GM19467 (cell line): ENCODE measurements around the gene TEX19.

Experiments
- ATAC-seq: cut with Tn5 transposase; IDR thresholded peaks from one replicate; pipeline ENCODE4 v1.9.1; 2021; ENCODE audit warnings: mild to moderate bottlenecking, moderate library complexity; ENCODE audit not compliant: unreplicated experiment

The TEX19 gene

DNA sequence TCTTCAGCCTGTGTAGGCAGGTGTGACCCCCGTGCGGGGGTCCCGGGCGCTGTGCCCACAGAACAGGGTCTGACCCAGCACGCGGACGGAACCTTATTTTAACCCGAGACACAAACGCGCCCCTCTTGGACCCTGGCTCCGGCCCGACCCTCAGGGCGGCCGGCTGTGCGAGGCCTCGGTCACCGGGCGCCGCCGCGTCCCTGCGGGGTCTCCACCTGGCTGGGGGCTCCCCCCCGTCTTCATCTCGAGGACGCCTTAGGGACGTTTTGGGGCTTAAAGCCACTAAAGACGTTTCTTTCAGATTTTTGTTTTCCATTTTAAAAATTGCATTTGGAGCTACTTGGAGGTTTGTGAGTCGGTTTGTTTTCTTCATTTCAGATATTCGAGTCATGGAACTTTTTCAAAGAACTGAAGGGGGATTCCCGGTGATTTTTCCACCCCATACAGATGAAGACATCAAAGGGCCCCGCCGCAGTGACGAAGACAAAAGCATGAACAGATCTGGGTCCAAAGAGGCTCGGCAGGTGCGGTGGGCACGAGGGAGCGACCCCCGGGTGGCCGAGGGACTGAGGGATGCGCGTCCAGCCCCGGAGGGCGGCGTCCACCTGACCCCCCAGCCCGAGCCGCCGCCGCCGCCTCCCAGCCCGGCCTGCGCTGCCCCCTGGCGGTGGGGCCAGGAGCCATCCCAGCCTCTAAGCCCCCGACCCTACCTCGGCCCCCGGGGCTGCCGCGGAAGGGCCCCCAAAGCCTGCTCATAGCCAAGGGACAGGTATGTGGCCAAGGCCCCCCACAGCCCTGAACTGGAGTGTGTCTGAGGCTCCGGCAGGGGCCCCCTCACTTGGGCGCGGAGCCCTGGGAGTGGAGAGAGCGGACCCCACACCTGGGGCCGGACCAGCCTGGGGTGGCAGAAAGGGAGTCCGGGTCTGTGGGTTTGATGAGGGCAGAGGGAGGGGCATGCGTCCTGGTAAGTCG, 37.8 kb upstream of the TEX19 start:
- ATAC-seq, result no peak

DNA sequence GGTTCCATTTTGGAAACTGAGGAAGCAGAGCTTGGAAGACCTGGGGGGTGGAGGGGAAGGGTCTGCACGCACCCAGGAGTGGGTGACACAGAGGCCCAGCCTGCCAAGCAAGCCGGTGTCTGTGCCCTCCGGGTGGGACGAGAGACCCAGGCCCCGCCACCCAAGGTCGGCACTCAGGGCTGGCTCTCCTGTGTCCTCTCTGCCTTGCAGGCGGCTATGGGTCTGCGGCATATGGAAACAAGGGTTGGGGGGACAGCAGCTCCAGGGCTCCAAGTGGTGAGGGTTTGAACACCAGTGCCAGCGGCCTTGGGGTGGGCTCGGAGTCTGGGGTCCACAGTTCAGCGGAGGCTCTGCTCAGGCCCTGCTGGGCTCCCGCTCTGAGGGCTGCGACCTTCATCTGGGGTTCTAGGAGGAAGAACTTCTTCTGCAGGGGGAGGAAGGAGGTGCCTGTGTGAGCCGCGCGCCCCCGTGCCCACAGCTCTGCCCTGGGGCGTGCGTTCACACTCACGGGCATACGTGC, 37.0 kb upstream of the TEX19 start:
- no peak for ATAC-seq

DNA sequence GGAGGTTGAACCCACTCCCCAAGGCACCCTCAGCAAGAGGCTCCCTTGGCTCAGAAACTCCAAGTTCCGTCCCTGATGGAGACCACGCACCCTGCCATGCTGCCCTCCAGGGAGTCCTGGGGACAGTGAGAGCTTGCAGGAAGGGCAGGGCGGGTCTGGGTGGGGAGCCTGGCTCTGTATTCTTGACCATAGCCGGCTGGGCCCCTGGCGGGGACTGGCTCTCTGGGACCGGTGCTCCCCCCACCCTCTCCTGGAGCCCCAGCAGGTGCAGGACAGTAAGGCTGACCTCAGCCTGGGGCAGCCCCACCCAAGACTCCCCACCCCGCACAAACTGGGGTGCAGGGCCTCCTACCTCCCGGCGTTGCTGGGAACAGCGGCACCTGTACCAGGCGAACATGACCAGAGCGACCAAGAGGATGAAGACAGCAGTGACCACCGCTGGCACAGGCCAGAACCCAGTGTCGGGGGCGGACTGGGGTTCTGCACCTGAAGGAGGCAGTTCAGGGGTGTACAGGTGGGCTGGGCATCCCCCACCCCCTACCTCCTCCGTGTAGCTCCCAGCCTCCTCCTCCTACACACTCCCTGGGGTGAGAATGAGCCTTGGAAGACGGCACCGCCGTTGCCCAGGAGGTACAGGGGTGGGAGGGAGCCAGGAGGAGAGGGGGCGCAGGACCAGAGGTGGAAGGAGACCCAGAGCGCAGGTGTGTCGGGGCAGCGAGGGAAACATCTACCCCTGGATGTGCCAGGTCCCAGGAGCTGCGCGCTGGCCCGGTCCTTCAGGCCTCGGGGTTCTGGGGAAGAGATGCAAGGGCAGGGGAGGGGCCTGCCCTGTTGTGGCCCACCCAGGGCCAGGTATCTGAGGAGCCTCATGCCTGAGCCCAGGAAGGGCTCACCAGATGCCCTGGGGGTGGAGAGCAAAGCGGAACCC, 36.3 kb upstream of the TEX19 start:
- ATAC-seq, result no peak

DNA sequence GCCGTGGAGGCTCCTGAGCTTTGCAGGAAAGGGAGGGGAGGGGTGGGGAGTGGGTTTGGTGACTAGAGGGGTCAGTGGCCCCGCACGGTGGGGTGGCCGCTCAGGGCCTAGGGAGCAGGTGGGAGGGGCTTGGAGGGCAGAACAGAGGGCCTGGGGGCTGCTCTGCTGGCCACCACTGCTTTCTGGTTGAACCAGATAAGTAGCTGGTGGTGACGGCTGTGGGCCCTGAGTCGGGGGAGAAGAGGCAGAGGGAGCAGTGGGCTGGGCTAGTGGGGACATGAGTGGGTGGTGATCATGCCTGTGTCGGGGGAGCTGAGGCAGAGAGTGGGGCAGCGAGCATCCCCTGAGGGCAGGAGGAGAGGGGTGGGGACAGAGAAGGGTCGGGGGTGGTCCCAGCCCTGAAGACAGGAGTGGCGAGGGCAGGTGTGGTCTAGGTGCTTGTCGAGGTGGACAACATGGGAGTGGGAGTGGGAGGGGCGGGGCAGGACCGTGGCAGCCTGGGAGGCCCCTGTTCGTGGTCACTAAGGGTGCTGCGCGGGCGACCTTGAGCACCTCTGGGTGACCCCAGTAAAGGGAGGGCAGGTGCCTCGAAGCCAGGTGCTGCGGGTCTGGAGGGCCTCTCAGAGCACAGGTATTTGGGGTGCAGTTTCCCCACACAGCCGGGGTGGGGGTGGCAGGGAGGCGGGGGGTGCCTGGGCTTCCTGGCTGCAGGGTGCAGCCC, 35.4 kb upstream of the TEX19 start:
- ATAC-seq, result no peak

DNA sequence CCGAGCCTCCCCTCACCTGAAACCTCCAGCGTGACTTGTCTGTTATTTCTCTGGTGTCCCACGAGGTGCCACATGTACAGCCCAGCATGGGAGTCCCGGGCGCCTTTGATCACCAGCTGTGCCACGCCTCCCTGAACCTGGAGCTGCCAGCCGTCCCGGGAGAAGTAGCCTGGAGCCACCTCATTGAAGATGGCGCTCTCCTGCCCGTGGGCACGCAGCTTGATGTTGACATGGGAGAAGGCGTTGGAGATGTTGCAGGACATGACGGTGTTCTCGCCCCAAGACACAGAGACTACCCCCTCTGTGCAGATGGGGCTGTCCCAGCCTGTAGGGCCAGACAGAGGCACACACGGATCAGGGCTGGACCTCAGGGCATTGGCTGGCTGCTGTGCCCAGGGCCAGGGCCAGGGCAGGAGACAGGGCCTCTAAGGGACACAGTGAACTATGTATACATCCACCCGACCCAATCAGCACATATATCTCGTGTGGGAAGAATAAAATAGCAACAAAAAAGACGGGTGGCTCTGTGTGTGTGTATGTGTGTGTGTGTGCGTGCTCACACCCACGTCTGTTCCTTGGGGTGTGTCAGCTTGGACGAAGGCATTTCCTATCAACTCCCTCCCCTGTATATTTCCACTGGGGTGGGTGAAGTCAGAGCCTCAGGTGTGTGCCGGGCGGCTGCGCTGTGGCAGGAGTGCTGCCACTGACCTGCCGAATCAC, 34.3 kb upstream of the TEX19 start:
- no peak for ATAC-seq

DNA sequence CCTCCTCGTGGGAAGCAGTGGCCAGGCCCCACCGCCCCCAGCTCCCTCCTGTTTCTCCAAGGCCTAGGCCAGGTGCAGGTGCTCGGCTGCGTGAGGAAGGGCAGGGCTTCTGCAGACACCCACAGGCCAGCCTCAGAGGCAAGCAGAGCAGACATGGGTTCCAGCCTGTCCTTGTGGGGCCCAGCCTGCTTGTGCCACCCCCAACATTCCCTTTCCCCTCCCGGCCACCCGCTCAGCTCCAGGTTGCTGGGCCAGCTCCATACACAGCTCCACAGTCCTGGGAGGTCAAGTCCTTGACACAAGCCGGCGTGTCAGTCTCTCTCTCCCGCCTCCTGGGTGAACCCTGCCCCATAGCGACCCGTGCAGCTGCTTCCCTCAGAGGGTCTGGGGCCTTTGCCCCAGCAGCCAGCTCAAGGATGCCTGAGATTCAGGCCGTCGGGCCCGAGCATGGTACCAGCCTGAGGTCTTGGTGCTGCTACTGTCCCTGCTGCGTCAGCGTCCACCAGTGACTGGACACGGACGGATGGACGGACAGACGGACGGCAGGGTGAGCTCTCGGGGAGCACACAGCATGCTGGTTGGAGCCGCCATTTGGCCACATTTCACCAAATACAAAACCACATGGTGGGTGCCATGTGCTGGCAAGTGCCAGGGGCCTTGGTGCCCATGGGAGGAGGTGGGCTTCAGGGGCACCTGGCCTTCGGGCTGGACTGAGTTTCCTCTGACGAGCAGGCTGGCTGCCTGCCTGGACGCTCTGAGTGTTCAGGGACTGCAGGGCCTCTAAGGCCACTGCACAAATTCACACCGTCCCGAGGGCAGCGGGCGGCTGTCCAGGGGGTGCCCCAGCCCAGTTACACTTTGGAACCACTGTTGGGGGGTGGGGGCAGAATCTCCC, 33.5 kb upstream of the TEX19 start:
- ATAC-seq, result no peak

DNA sequence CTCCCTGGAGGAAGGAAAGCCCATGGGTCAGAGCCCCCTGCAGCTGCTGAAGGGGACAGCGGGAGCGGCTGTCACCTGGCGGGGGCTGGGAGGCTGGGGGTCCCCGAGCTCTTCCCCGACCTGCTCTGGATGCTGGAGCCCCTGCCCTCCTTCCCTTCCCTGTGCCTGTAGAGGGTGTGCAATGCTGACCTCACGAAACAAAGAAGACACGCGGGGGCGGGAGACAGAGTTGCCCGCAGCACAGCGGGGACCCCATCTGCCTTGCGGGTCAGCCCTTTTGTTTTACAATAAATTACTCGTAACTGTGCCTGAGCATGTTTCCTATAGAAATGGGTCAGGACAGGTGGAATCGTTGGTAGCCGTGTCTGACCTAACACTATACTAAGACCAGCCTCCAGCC, 31.8 kb upstream of the TEX19 start:
- ATAC-seq, result no peak

DNA sequence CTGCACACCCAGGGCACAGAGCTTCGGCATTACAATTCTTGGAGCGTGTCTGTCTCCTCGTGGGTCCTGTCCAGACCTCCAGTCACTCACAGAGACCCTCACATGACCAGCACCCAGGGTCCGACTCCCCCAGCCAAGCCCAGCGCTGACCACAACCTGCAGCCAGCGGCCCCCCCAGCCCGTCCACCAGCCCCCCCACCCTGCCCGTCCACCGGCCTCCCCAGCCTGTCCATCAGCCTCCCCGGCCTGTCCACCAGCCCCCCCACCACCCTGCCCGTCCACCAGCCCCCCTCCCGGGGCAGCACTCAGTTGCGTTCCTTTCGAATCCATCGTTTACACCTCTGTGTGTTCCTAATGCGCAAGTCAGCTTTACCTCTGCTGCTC, 31.3 kb upstream of the TEX19 start:
- ATAC-seq, result no peak

DNA sequence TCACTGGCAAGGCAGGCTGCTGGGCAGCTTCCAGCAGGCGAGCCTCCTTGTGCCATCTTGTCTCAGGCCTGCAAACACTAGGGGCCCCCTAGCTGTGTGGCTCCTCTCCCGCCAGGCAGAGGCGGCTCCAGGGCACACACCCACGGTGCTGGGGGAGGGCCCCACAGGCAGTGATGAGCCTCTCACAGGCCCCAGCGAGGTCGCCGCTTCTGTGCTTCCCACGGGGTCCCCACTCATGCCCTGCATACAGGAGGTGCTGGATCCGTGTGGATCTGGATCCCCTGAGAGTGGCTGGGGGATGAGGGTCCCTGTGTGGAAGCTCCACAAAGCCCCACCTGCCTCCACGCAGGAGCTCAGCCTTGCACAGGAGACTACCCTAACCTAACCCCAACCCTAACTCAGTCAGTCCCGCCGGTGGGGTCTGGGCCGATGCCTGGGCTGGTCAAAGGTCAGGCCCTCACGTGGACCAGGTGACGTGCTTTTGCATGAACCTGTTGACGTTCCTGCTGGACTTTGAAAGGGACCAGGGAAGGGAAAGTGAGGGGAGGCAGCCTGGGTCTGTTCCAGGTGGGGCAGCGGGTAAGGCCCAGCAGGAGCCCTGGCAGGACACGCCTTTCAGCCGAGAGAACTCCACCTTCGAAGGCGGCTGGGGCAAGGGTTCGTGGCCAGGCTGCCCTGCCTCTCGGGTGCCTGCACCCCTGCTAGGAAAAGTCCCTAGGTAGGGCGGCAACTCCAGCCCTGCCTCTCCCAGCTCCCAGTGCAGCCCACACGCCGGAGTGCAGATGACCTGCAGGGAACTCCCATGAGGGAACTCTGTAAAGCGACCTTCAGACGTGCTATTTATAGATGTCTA, 30.7 kb upstream of the TEX19 start:
- ATAC-seq, result no peak

DNA sequence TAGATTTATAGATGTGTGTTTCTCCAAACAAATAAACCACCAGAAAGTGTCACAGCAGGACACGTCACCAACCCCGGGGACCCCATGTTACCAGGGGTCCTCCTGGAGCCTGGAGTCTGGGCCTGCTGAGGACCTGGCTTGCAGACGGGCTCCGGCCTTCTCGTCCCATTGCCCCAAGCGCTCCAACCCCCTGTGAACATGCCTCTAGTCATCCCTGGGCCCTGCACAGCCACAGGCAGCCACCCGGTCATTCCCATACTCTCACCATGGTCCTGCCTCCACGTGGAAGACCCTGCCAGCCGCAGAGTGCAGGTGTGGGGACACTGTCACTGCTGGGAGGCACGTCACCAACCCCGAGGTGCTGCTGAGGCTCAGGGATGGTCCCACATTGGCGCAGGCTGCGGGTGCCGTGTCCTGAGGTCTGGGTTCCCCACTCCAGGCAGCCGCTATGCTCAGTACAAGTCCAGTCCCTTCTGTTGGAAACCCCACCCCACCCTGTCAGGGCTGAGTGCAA, 30.0 kb upstream of the TEX19 start:
- no peak for ATAC-seq

DNA sequence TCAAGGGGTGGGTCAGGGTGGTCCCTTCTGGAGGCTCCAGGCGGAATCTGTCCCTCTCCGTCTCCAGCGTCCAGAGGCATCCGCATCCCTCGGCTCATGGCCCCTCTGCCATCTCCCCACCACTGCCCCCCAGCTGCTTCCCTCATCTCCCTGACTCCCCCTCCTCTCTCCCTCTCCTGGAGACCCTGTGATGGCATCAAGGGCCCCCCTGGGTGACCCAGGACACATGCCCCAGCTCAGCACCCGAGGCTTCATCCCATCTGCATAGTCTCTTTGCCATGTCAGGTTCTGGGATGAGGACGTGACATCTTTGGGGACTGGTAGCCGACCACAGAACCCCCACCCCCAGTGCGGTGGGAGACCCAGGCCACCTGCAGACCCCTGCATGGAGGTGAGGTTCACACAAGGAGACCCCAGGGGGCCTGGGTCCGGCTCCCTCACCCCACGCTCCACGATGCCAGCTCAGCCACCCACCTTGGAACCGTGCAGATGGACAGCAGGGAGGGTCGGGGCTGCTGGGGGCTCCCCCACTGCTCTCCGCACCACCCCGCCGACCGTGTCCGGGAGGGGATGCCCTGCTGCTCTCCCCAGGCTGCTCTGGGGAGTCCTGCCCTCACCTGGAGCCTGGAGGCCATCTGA, 29.2 kb upstream of the TEX19 start:
- no peak for ATAC-seq

DNA sequence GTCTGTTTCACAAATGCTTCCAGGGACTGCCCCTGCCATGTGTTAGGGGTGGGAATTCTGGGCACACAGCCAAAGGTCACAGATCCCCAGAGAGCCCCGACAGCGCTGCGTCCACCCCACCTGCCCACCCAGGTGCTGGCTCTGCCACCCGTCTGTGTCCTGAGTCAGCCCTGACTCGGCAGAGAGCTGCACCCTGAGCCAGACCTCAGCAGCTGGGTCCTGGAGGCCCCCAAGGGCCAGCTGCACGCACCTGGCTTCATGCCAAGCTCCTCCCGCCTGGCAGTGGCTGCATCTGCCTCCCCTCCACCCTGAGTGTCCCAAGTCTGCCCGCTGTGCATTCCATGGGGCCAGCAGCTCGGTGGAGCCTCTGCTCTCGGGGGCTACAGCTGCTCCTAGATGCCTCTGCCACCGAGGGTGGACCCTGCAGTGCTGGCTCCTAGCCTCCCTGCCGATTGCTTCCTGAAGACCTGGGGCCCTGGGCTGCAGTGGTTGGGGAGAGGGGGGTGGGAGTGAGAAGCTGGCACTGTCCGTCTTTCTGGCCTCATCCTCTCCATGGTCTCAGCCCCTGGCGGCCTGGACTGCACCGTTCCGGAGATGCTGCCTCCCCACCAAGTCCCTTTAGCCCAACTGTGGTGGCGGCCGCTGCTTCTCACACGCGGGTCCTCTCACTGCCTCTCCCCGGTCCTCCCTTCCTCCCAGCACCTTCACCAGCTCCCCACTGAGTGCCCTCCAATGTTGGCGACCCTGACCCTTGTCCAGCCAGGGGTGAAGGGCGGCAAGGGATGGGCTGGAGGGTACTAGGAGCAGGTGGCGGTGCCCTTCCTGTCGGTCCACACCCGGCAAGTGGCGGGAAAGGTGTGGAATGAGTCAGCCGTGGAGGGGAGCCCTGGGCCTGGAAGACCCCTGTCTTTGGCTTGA, 28.5 kb upstream of the TEX19 start:
- no peak for ATAC-seq

DNA sequence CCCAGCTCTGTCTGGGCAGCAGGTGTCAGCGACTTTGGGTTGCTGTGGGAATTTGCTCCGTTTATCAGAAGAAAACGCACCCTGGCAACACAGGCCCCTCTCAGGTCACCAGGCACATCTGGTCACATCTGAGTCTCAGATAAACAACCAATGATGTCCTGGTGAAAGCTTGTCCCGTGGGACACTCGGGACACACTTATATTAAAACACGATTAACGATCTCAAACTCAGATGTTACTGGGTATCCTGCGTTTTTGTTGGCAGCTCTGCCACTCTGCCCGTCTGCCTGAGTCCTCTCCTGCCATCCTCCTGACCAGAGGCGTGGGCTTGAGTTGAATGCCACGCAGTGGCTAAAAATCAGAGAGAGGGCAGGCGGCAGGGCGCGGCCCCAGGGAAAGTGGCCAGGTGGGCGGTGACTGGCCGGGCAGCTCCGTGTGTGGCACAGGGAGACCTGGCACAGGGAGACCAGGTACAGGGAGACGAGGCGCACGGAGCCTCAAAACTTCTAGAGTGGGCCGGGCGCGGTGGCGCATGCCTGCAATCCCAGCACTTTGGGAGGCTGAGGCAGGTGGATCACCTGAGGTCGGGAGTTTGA, 27.6 kb upstream of the TEX19 start:
- ATAC-seq, result no peak

DNA sequence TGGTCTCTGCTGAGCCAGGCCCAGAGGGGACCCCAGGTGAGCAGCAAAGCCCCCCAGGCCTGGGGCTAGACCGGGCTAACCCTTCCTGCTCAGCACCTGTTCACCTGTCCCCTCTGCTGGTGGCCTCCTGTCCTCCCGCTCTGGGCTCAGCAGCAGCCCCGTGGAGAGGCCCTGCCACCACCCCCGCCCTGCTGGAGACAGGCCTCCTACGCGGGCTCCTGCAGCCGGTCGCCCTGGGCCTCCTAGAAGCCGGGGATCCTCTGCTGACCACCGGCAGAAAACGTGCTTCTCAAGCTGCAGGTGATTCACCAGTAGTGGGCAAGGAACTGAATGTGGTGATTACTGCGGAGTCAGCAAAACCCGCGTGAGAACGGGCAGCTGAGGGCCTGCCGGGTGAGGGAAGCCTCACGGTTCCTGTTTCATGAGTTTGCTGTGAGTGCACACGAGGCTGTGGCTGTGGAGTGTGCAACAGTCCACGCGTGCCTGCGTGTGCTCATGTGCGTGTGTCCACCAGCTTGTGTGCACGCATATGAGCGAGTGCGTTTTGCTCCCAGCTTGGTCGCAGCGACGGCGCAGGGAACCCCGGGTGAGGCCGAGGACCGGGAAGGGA, 26.3 kb upstream of the TEX19 start:
- ATAC-seq, result no peak

DNA sequence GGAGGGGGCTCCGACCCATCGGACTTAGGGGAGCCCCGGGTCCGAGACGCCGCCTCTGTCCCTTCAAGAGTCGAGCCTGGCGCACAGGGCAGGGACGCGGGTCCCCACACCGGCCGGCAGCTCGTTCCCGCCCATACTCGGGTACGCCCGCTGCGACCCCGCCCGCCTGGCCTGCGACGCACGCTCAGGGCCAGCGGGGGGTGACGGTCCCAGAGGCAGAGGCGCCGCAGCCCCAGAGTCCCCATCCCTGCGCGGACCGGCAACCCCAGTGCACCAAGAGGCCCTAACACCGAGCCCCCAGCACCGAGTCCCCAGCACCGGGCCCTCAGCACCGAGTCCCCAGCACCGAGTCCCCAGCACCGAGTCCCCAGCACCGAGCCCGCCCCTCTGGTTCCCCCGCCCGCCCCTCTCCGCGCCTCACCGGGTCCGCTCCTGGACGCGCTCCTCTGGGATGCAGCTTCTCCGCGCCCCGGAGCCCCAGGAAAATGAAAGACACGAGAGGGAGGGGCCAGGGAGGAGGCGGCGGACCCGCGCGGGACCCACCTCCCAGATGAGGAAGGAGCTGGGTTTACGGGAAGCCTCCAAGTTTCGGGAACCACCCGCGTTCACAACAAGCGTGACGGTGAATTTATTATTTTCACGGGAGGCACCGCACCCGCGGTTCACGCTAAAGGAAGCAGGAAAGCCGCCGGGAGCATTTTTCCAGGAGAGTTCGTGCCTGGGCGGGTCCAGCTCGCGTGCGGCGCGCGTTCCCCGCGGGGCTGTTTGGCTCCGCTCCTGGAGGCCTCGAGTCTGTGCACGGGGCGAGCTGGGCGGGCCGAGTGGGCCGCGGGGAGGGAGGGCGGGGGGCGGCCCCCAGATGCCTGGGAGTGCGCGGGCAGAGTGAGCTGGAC, 25.5 kb upstream of the TEX19 start, which contains the start of gene SECTM1:
Gene SECTM1 (minus strand): TSS at position 488 of the 893 bp plus-strand sequence. CDS start 6,526 bp downstream, outside the sequence.
- no peak for ATAC-seq
